Lower leg skin (tissue), 3 donors: ENCODE results near the gene MEIOB.

Experiments used
- POLR2A ChIP-seq, 2 donors: fragments of 450-650 bp; IDR thresholded peaks; one replicate each; pipeline ENCODE4 v1.6.1; 2016 to 2017; ENCODE audit warnings: antibody characterized with exemption in 2 of 2, mild to moderate bottlenecking in 1 of 2, moderate library complexity in 1 of 2
- TF ChIP-seq, protein P1 (sequence below), 3 donors: fragments of 450-650 bp; IDR thresholded peaks; one replicate each; pipeline ENCODE4 v1.5.1; 2016; ENCODE audit warnings: antibody characterized with exemption in 3 of 3, mild to moderate bottlenecking in 3 of 3, moderate library complexity in 2 of 3

DNA sequence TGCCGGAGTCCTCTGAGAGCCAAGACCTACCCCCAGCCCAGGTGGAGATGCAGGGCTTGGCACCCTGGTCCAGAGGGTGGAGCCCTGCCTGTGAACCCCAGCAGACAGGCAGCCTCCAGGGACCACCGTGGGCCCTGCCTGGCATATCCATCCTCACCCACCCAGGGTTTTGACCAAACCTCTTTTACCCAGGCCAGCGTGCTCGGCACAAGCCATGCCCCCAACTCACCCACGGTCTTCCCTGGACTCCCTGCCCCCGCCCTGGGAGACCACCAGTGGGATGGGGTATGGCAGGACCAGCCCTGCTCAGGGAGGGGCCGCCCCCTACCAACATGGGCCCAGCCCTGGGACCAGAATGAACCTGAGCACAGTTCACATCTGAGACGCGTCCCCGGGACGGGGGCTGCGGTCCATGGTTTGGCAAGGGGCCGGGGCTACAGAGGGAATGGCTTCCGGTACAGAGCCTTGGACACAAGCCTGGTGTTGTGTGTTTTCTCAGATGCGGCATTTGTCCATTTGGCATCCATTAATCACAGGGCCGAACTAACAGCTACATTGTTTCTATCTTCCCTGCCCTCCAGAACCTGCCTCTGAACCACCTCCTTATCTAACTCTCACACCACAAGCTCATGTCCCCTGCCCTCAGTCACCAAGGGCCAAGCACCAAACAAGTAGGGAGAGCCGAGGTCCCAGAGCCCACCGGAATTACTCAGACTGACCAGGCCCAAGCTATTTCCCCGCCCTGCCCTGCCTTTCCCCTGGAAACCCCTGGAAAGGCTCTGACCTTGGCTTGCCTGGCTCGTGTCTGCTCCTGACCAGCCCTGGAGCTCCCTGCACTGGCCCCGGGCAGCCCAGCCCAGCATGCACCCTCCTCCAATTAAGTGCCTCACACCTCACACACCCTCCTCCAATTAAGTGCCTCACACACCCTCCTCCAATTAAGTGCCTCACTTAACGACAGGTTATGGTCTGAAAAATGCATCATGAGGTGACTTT, 32.2 kb upstream of the MEIOB start:
- TF ChIP-seq, protein P1, sequence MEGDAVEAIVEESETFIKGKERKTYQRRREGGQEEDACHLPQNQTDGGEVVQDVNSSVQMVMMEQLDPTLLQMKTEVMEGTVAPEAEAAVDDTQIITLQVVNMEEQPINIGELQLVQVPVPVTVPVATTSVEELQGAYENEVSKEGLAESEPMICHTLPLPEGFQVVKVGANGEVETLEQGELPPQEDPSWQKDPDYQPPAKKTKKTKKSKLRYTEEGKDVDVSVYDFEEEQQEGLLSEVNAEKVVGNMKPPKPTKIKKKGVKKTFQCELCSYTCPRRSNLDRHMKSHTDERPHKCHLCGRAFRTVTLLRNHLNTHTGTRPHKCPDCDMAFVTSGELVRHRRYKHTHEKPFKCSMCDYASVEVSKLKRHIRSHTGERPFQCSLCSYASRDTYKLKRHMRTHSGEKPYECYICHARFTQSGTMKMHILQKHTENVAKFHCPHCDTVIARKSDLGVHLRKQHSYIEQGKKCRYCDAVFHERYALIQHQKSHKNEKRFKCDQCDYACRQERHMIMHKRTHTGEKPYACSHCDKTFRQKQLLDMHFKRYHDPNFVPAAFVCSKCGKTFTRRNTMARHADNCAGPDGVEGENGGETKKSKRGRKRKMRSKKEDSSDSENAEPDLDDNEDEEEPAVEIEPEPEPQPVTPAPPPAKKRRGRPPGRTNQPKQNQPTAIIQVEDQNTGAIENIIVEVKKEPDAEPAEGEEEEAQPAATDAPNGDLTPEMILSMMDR (IDR thresholded peaks at IDR 0.05) = no peak
- TF ChIP-seq POLR2A (IDR thresholded peaks at IDR 0.05) = no peak
